HCT116 (cell line): Measurements from ENCODE around the gene ZNF582. TPM values are rescaled to one million over a fixed set of nuclear protein-coding genes. Genes with fewer than 3 reads are reported as not detected.

ENCODE experiments used
- ATAC-seq: fragments of 200-7000 bp; cut with Tn5 transposase; 2 replicates; pipeline ENCODE4 v1.9.1; 2020; ENCODE audit warnings: mild to moderate bottlenecking, moderate library complexity
- BruUV-seq: library from RNA; stranded (reverse); fragments of 400-500 nt; replicated peaks from 2 replicates; lab custom pipeline; 2021; lab: Mats Ljungman, UMichigan
- CTCF ChIA-PET: fragments of 300-600 bp; sonication (Branson Sonifier 250); formaldehyde crosslinking; loops from one replicate; lab custom pipeline; 2021; ENCODE audit warnings: antibody characterized with exemption; lab: Charles Lee
- POLR2A ChIA-PET: fragments of 300-600, 350-600 bp; sonication (Branson Sonifier 250); formaldehyde crosslinking; loops from one replicate; lab custom pipeline; 2021; ENCODE audit warnings: antibody characterized with exemption; lab: Charles Lee
- RAD21 ChIA-PET, 2 experiments: fragments of 300-600 bp; sonication (Branson Sonifier 250); formaldehyde crosslinking; loops; one replicate each; lab custom pipeline; 2023; ENCODE audit warnings: low total read pairs in 2 of 2; ENCODE audit not compliant: uncharacterized antibody in 2 of 2, unreplicated experiment in 2 of 2, low non-redundant PET in 1 of 2; lab: Charles Lee
- DNase-seq: peaks from one replicate; pipeline ENCODE4 v3.0.0-alpha.2; 2010; ENCODE audit warnings: low read depth, low spot score
- H2AFZ ChIP-seq: fragments of 200-600 bp; shearing (Covaris generic), sonication (generic); 2 replicates; pipeline ENCODE4 v1.6.1; 2017; ENCODE audit warnings: low read depth, mixed run types, mixed read lengths, antibody characterized with exemption, low read length; ENCODE audit not compliant: poor library complexity, severe bottlenecking
- H3K27ac ChIP-seq: 2 replicates; pipeline ENCODE4 v1.5.1; 2012; ENCODE audit warnings: low read depth, low read length
- H3K27me3 ChIP-seq: fragments of 200-600 bp; sonication (generic); 2 replicates; pipeline ENCODE4 v1.6.1; 2016; ENCODE audit warnings: mixed run types, low read length, mixed read lengths; ENCODE audit not compliant: insufficient read depth
- H3K36me3 ChIP-seq, 2 experiments: fragments of 200-500 bp in 1 of 2; fragments of 200-600 bp in 1 of 2; sonication (Bioruptor generic) in 1 of 2; sonication (generic) in 1 of 2; 2 replicates each; pipeline versions ENCODE4 v1.5.1 to v1.6.1; 2014 to 2016; ENCODE audit warnings: low read length in 2 of 2, inconsistent platforms in 1 of 2, mixed read lengths in 1 of 2, mixed run types in 1 of 2; ENCODE audit not compliant: insufficient read depth in 2 of 2, control insufficient read depth in 1 of 2
- H3K4me1 ChIP-seq, 2 experiments: fragments of 200-600 bp in 1 of 2; sonication (generic) in 1 of 2; 2 replicates each; pipeline versions ENCODE4 v1.5.1 to v1.6.1; 2012 to 2017; ENCODE audit warnings: low read length in 2 of 2, inconsistent platforms in 1 of 2, mild to moderate bottlenecking in 1 of 2, mixed read lengths in 1 of 2, mixed run types in 1 of 2, moderate library complexity in 1 of 2; ENCODE audit not compliant: insufficient read depth in 2 of 2, control insufficient read depth in 1 of 2
- H3K4me2 ChIP-seq: fragments of 200-600 bp; sonication (generic); 2 replicates; pipeline ENCODE4 v1.6.1; 2017; ENCODE audit warnings: mixed run types, low read length, mixed read lengths
- H3K4me3 ChIP-seq, 2 experiments: fragments of 200-600 bp in 1 of 2; sonication (generic) in 1 of 2; replicated peaks in 1 of 2; 2 replicates each; pipeline ENCODE4 v1.5.1; 2011 to 2016; ENCODE audit warnings: low read length in 2 of 2, control low read depth in 1 of 2, low read depth in 1 of 2, mild to moderate bottlenecking in 1 of 2, mixed read lengths in 1 of 2, mixed run types in 1 of 2
- H3K79me2 ChIP-seq: fragments of 200-600 bp; sonication (generic); 2 replicates; pipeline ENCODE4 v1.6.1; 2017; ENCODE audit warnings: mild to moderate bottlenecking, mixed run types, low read length, moderate library complexity, mixed read lengths; ENCODE audit not compliant: insufficient read depth
- H3K9ac ChIP-seq: fragments of 200-600 bp; sonication (generic); 2 replicates; pipeline ENCODE4 v1.6.1; 2016; ENCODE audit warnings: low read length, mixed read lengths
- H3K9me2 ChIP-seq: fragments of 200-600 bp; sonication (generic), shearing (Covaris generic); 2 replicates; pipeline ENCODE4 v1.6.1; 2017; ENCODE audit warnings: mixed run types, mild to moderate bottlenecking, moderate library complexity; ENCODE audit not compliant: insufficient read depth
- H3K9me3 ChIP-seq, 2 experiments: fragments of 200-500 bp in 1 of 2; fragments of 200-600 bp in 1 of 2; sonication (Bioruptor generic) in 1 of 2; sonication (generic) in 1 of 2; 2 replicates each; pipeline ENCODE4 v1.6.1; 2014 to 2017; ENCODE audit warnings: low read length in 2 of 2, mixed read lengths in 2 of 2, inconsistent platforms in 1 of 2, low read depth in 1 of 2, mild to moderate bottlenecking in 1 of 2, mixed run types in 1 of 2, moderate library complexity in 1 of 2; ENCODE audit not compliant: control insufficient read depth in 1 of 2, insufficient read depth in 1 of 2
- H4K20me1 ChIP-seq: fragments of 200-600 bp; sonication (generic), shearing (Covaris generic); 2 replicates; pipeline ENCODE4 v1.6.1; 2017; ENCODE audit warnings: mixed run types, mild to moderate bottlenecking, moderate library complexity; ENCODE audit not compliant: insufficient read depth
- CEBPB ChIP-seq: IDR thresholded peaks from 2 replicates; pipeline ENCODE4 v1.6.1; 2012; ENCODE audit warnings: low read depth
- CTCF ChIP-seq, 3 experiments: fragments of 200-600 bp in 1 of 3; sonication (generic) in 1 of 3; IDR thresholded peaks in 2 of 3; conservative IDR thresholded peaks in 1 of 3; 2 replicates each; pipeline ENCODE4 v1.5.1; 2012 to 2017; ENCODE audit warnings: low read depth in 2 of 3, low read length in 2 of 3, antibody characterized with exemption in 1 of 3, borderline replicate concordance in 1 of 3, control low read depth in 1 of 3, mild to moderate bottlenecking in 1 of 3, mixed read lengths in 1 of 3, mixed run types in 1 of 3, moderate library complexity in 1 of 3; ENCODE audit not compliant: insufficient read depth in 1 of 3
- ELF1 ChIP-seq: IDR thresholded peaks from 2 replicates; pipeline ENCODE4 v1.6.1; 2012; ENCODE audit warnings: low read depth, borderline replicate concordance
- JUND ChIP-seq: IDR thresholded peaks from 2 replicates; pipeline ENCODE4 v1.6.1; 2012
- POLR2AphosphoS5 ChIP-seq: IDR thresholded peaks from 2 replicates; pipeline ENCODE4 v1.6.1; 2011; ENCODE audit warnings: mild to moderate bottlenecking, low read depth, low read length, moderate library complexity
- RAD21 ChIP-seq: IDR thresholded peaks from 2 replicates; pipeline ENCODE4 v1.6.1; 2012; ENCODE audit warnings: low read depth, mild to moderate bottlenecking
- SP1 ChIP-seq: IDR thresholded peaks from 2 replicates; pipeline ENCODE4 v1.6.1; 2012; ENCODE audit warnings: low read depth
- TCF7L2 ChIP-seq: IDR thresholded peaks from 2 replicates; pipeline ENCODE4 v1.7.0; 2011; ENCODE audit warnings: borderline replicate concordance, inconsistent platforms; ENCODE audit not compliant: insufficient read depth, insufficient read length; ENCODE audit errors: extremely low read depth
- YY1 ChIP-seq: IDR thresholded peaks from 2 replicates; pipeline ENCODE4 v1.6.1; 2011; ENCODE audit warnings: low read length, low read depth, moderate library complexity, mild to moderate bottlenecking; ENCODE audit not compliant: insufficient replicate concordance; ENCODE audit errors: extremely low read depth
- ZFX ChIP-seq: fragments of 450-650 bp; IDR thresholded peaks from 2 replicates; pipeline ENCODE4 v1.6.1; 2017
- ZNF274 ChIP-seq: fragments of 200-500 bp; sonication (Bioruptor generic); IDR thresholded peaks from 2 replicates; pipeline ENCODE4 v1.6.1; 2014; ENCODE audit warnings: mild to moderate bottlenecking, low read depth, low read length, inconsistent platforms
- intact Hi-C: fragments of 100-400 bp; cut with micrococcal nuclease; formaldehyde crosslinking; loops from 2 replicates; pipeline ENCODE4 v1.10.0; 2022
- total RNA-seq: library from RNA; stranded (reverse); gene quantifications from one replicate; pipeline ENCODE4 v1.2.1, GENCODE V29; 2021; ENCODE audit not compliant: unreplicated experiment
- TF ChIP-seq, protein P1 (sequence below): IDR thresholded peaks from 2 replicates; pipeline ENCODE4 v1.6.1; 2012
- TF ChIP-seq, protein P2 (sequence below): IDR thresholded peaks from 2 replicates; pipeline ENCODE4 v1.6.1; 2012; ENCODE audit warnings: low read depth

The ZNF582 gene
- total RNA-seq, 1 experiment from 2014 or later, result not detected

- no peaks in the 10 kb centered on the region for H3K79me2 ChIP-seq
- RAD21 ChIA-PET, result no interaction called here
- DNase-seq (peak; percentile 22), ATAC-seq (peak; percentile 66)
- no peaks in the 10 kb centered on the region for H3K27me3 ChIP-seq
- intact Hi-C loops, result no loop called here
- H2AFZ ChIP-seq, result no peak overlapping the region
- no peak overlapping the region for H3K4me3 ChIP-seq
- CTCF ChIA-PET, result interaction anchor here (0.8 to 2.8 kb wide), 11 partner anchors 13 to 282 kb away, joined by 3 to 25 read pairs (median 5); partner anchors contain the start of gene ZSCAN5A
- no peaks in the 10 kb centered on the region; a peak in 1 of 4 replicates for H3K9me3 ChIP-seq
- no peak overlapping the region for H3K9ac ChIP-seq
- no peaks in the 10 kb centered on the region for H3K4me1 ChIP-seq
- no peak overlapping the region for H3K27ac ChIP-seq
- POLR2A ChIA-PET, result no interaction called here
- H3K9me2 ChIP-seq, result no peaks in the 10 kb centered on the region
- TF ChIP-seq JUND (no peak), CTCF (IDR thresholded peaks at IDR 0.05 in 2 of 3, conservative IDR thresholded peaks at IDR 0.05 in 1 of 3; ENCODE audit: borderline replicate concordance in 1 of 3, insufficient read depth in 1 of 3, low read depth in 2 of 3, low read length in 2 of 3) (peak in 2 of 3 experiments; percentile 65 to 66; a peak in 4 of 6 replicates), SP1 (no peak), ELF1 (no peak), TCF7L2 (no peak), RAD21 (peak; percentile 17; the same call in 1 of the 2 replicates), ZNF274 (no peak), POLR2AphosphoS5 (no peak), YY1 (no peak), CEBPB (no peak), ZFX (no peak)
- TF ChIP-seq, protein P1, sequence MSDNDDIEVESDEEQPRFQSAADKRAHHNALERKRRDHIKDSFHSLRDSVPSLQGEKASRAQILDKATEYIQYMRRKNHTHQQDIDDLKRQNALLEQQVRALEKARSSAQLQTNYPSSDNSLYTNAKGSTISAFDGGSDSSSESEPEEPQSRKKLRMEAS, result no peak
- TF ChIP-seq, protein P2, sequence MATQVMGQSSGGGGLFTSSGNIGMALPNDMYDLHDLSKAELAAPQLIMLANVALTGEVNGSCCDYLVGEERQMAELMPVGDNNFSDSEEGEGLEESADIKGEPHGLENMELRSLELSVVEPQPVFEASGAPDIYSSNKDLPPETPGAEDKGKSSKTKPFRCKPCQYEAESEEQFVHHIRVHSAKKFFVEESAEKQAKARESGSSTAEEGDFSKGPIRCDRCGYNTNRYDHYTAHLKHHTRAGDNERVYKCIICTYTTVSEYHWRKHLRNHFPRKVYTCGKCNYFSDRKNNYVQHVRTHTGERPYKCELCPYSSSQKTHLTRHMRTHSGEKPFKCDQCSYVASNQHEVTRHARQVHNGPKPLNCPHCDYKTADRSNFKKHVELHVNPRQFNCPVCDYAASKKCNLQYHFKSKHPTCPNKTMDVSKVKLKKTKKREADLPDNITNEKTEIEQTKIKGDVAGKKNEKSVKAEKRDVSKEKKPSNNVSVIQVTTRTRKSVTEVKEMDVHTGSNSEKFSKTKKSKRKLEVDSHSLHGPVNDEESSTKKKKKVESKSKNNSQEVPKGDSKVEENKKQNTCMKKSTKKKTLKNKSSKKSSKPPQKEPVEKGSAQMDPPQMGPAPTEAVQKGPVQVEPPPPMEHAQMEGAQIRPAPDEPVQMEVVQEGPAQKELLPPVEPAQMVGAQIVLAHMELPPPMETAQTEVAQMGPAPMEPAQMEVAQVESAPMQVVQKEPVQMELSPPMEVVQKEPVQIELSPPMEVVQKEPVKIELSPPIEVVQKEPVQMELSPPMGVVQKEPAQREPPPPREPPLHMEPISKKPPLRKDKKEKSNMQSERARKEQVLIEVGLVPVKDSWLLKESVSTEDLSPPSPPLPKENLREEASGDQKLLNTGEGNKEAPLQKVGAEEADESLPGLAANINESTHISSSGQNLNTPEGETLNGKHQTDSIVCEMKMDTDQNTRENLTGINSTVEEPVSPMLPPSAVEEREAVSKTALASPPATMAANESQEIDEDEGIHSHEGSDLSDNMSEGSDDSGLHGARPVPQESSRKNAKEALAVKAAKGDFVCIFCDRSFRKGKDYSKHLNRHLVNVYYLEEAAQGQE, result no peak
- BruUV-seq, result no TSS peak
- no peaks in the 10 kb centered on the region for H4K20me1 ChIP-seq
- no peaks in the 10 kb centered on the region for H3K36me3 ChIP-seq
- H3K4me2 ChIP-seq, result no peak overlapping the region
Measured at GRCh38 chr19:56348289-56348877, 45.0 kb downstream of the ZNF582 start.
